ENCODE measurements around the gene MAP3K14.

DNA sequence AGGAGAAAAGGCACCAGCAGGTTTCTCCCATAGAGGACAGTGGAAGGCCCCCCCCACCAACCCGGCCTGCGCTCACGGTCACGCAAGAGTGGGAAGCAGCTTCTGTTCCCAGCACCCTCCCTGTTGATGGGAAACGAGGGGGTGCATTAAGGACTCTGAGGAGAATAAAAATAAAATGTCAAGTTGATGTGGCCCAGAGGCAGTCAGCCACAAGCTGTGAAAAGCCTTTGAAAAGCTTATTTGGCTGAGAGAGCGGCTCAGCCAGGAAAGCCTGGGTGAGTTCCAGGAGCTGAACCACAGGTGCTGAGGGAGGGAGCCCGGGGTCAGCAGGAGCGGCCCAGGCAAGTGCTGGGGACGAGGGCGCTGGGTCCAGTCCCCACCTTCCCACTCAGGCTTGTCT is 28.0 kb downstream of the MAP3K14 start:
- TF ChIP-seq POLR2A (IDR thresholded peaks at IDR 0.05), result no peak
- no peak for TF ChIP-seq CTCF (IDR thresholded peaks at IDR 0.05)
